IgD-negative memory B cell (primary cell): ENCODE measurements around the gene RRP1B. TPM values are rescaled to one million over a fixed set of nuclear protein-coding genes. Genes with fewer than 3 reads are reported as not detected.

Experiments used
- H3K27ac Mint-ChIP-seq, 3 donors: one replicate each; pipeline ENCODE4 v1.8.0; 2020 to 2022; ENCODE audit warnings: mild to moderate bottlenecking in 3 of 3, mixed read lengths in 3 of 3, moderate library complexity in 1 of 3
- H3K27me3 Mint-ChIP-seq: one replicate; pipeline ENCODE4 v1.8.0; 2021; ENCODE audit warnings: mixed read lengths
- H3K36me3 Mint-ChIP-seq: one replicate; pipeline ENCODE4 v1.8.0; 2020; ENCODE audit warnings: mild to moderate bottlenecking, mixed read lengths
- H3K4me1 Mint-ChIP-seq, 3 donors: one replicate each; pipeline ENCODE4 v1.8.0; 2020 to 2022; ENCODE audit warnings: mixed read lengths in 3 of 3, mild to moderate bottlenecking in 1 of 3
- H3K4me3 Mint-ChIP-seq, 4 donors: one replicate each; pipeline ENCODE4 v1.8.0; 2020 to 2022; ENCODE audit warnings: mild to moderate bottlenecking in 4 of 4, mixed read lengths in 4 of 4, moderate library complexity in 3 of 4
- H3K9me3 Mint-ChIP-seq, 3 donors: one replicate each; pipeline ENCODE4 v1.8.0; 2020 to 2021; ENCODE audit warnings: mixed read lengths in 3 of 3, mild to moderate bottlenecking in 1 of 3
- polyA plus RNA-seq: library from polyadenylated mRNA; unstranded; fragments of 300-500 nt; fragmentation: Illumina TruSeq; gene quantifications from one replicate; pipeline ENCODE4 v1.2.3, GENCODE V29; 2021

RRP1B gene
- polyA plus RNA-seq, 1 donor from 2014 or later: 24.3 TPM

DNA sequence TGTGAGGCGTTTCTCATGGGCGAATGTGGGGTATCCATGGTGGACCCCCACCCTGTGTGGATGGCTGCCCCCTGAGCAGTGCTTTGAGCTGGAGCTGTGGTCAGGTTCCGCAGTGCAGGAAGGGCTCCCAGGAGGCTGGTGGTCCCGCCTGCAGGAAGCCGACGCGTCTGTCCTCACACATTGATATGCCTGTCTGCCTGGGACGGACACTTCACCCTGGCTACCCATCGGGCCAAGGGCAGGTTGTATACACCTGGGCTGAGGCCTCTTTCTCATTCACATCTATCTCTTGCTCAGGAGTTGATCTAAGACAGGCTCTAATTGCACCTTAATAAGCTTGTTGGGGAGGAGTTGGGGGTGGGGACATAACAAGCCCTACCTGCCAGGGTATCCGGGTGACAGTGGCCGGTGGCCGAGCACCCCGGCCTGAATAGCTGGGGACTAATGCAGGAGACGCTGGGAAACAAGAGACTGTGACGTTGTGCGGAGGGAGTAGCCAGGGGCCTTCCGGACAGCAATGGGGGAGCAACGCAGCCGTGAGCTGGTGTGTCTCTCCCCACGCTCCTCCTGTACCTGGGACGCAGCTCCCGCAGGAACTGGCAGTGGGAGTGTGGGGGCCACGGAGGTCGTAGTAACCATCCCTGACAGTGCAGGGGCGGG lies 81.3 kb downstream of the RRP1B start:
- Mint-ChIP-seq H3K9me3 (no peaks in the 10 kb centered on the region), H3K4me1 (no peaks in the 10 kb centered on the region)

DNA sequence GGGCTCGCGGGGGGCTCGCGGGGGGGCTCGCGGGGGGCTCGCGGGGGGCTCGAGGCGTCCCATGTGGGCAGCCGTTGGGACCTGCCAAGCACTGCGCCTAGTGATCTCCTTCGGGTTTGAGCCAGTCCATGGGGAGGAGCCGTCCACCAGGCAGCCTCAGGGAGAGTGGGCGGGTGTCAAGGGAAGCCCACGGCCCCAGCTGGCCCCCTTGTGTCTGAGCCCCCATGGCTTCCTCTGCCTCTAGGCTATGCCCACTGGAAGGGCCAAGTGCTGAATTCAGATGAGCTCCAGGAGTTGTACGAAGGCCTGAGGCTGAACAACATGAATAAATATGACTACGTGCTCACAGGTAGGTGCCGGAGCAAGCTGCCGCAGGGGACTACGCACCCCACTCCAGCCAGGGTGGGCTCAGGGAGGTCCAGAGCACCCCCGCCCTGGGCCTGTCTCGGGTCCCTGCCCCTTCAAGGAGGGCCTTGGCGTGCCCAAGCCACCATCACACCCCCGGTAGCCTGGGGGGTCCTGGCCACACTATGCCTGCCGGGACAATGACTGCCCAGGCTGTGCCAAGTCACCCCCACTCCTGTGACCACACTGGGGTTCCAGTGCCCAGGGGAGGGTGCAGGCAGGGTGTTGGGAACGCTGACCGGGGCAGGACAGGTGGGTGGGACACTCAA lies 82.2 kb downstream of the RRP1B start:
- no peaks in the 10 kb centered on the region for H3K4me1 Mint-ChIP-seq
- H3K27me3 Mint-ChIP-seq: peaks cover 2% of the 10 kb centered on the region
- no peak overlapping the region for H3K27ac Mint-ChIP-seq
- H3K4me3 Mint-ChIP-seq: no peak overlapping the region
- H3K9me3 Mint-ChIP-seq: no peaks in the 10 kb centered on the region
- H3K36me3 Mint-ChIP-seq: no peaks in the 10 kb centered on the region

More for the DNA sequence above, 81.3 kb downstream of the RRP1B start:
- Mint-ChIP-seq H3K27me3 (peaks cover 2% of the 10 kb centered on the region), H3K36me3 (no peaks in the 10 kb centered on the region), H3K4me3 (peak overlapping the region in 2 of 4 donors; percentile 27 to 68), H3K27ac (peak overlapping the region in 2 of 3 donors; percentile 32 to 82)

DNA sequence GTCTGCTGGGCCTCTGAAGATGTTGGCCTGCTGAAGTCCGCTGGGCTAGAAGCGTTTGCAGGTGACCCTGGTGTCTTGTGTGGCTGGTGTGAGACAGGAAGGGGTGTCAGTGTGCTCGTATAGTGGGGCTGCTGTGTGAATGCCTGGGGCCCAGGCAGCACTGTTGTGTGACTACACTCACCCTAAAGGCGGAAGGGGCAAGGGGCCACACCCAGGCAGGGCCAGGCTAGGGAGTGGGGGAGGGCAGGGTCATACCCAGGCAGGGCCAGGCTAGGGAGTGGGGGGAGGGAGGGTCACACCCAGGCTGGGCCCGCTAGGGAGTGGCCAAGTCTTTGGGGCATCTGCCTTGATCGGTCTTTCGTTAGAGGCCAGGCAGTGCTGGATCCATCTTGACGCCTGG lies 84.6 kb downstream of the RRP1B start:
- Mint-ChIP-seq H3K4me1 (no peaks in the 10 kb centered on the region), H3K36me3 (peaks cover 7% of the 10 kb centered on the region), H3K27me3 (peaks cover 2% of the 10 kb centered on the region), H3K9me3 (no peaks in the 10 kb centered on the region), H3K27ac (no peak overlapping the region), H3K4me3 (peak overlapping the region in 1 of 4 donors; percentile 47)

DNA sequence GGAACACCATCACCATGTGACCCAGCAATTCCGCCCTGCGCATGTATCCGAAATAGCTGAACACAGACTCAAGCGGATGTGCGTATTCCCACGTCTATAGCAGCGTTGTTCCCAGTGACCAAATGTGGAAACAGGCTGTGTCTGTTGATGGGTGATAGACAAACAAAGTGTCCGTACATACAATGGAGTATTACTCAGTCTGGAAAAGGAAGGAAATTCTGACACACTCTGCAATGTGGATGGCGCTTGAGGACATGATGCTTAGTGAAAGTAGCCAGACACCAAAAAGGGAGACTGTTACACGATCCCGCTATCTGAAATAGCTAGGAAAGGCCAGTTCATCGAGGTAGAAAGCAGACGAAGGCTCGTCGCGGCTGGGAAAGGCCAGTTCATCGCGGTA lies 85.4 kb downstream of the RRP1B start:
- peaks cover 2% of the 10 kb centered on the region for H3K27me3 Mint-ChIP-seq
- peaks cover 7% of the 10 kb centered on the region for H3K36me3 Mint-ChIP-seq
- H3K27ac Mint-ChIP-seq: peak overlapping the region in 1 of 3 donors; percentile 28
- no peaks in the 10 kb centered on the region for H3K4me1 Mint-ChIP-seq
- no peaks in the 10 kb centered on the region for H3K9me3 Mint-ChIP-seq
- no peak overlapping the region for H3K4me3 Mint-ChIP-seq

Other genes with a start within 250 kb of the RRP1B start
- gene SIK1, start 232.4 kb upstream of the RRP1B start, polyA plus RNA-seq: 2.5 TPM
- 0.11 TPM for gene HSF2BP, start 72 bp upstream of the RRP1B start, polyA plus RNA-seq
- gene PDXK, start 59.6 kb downstream of the RRP1B start, polyA plus RNA-seq: 35.5 TPM
- gene CSTB, start 116.7 kb downstream of the RRP1B start, polyA plus RNA-seq: 66.2 TPM
- gene RRP1, start 130.0 kb downstream of the RRP1B start, polyA plus RNA-seq: 18.2 TPM
- 8.8 TPM for gene AGPAT3, start 205.7 kb downstream of the RRP1B start, polyA plus RNA-seq